K562 (cell line): ENCODE results near the gene CGNL1.

Experiments
- CHD2 ChIP-seq: IDR thresholded peaks from 2 replicates; pipeline ENCODE4 v1.6.1; 2011; ENCODE audit warnings: low read depth, low read length
- CTCF ChIP-seq, 3 experiments: IDR thresholded peaks in 2 of 3; conservative IDR thresholded peaks in 1 of 3; 2 replicates each; pipeline ENCODE4 v1.5.1; 2011 to 2012; ENCODE audit warnings: low read length in 3 of 3, mild to moderate bottlenecking in 3 of 3, control low read depth in 2 of 3, improper control_type of control experiment in 1 of 3, inconsistent platforms in 1 of 3, low read depth in 1 of 3, mixed read lengths in 1 of 3, moderate library complexity in 1 of 3; ENCODE audit not compliant: insufficient read depth in 2 of 3
- E2F8 ChIP-seq: fragments of 450-650 bp; IDR thresholded peaks from 2 replicates; pipeline ENCODE4 v1.7.1; 2018; ENCODE audit warnings: mild to moderate bottlenecking, low read depth; ENCODE audit not compliant: partially characterized antibody
- GABPA ChIP-seq: fragments of 200-800 bp; sonication (Bioruptor generic); conservative IDR thresholded peaks from 2 replicates; pipeline ENCODE4 v1.6.1; 2016; ENCODE audit warnings: low read depth, missing genetic modification characterization, missing compliant biosample characterization
- MAFK ChIP-seq: IDR thresholded peaks from 2 replicates; pipeline ENCODE4 v1.6.1; 2011; ENCODE audit warnings: low read length, improper control_type of control experiment
- MIER1 ChIP-seq: fragments of 450-650 bp; IDR thresholded peaks from 2 replicates; pipeline ENCODE4 v1.6.1; 2016; ENCODE audit warnings: antibody characterized with exemption, mild to moderate bottlenecking, low read depth
- NR1H2 ChIP-seq: sonication (generic); formaldehyde crosslinking; IDR thresholded peaks from 2 replicates; pipeline ENCODE4 v1.4.0; 2020; ENCODE audit warnings: mild to moderate bottlenecking, missing genetic modification reagents
- PCBP1 ChIP-seq: fragments of 200-400 bp; formaldehyde crosslinking; IDR thresholded peaks from 2 replicates; pipeline ENCODE4 v1.6.1; 2018; ENCODE audit warnings: mild to moderate bottlenecking, low read depth, low read length; ENCODE audit not compliant: poor library complexity, severe bottlenecking
- SMAD3 ChIP-seq: fragments of 450-650 bp; formaldehyde crosslinking; conservative IDR thresholded peaks from 2 replicates; pipeline ENCODE4 v1.4.0; 2020; ENCODE audit warnings: mild to moderate bottlenecking
- SMARCA5 ChIP-seq: fragments of 450-650 bp; IDR thresholded peaks from 2 replicates; pipeline ENCODE4 v1.6.1; 2016
- SMC3 ChIP-seq: conservative IDR thresholded peaks from 2 replicates; pipeline ENCODE4 v1.6.1; 2011; ENCODE audit warnings: low read depth, low read length, improper control_type of control experiment; ENCODE audit not compliant: insufficient read depth
- YY1 ChIP-seq, 3 experiments: IDR thresholded peaks; 2 replicates each; pipeline ENCODE4 v1.6.1; 2011; ENCODE audit warnings: low read length in 2 of 3, mild to moderate bottlenecking in 2 of 3, moderate library complexity in 2 of 3, borderline replicate concordance in 1 of 3, control low read depth in 1 of 3, low read depth in 1 of 3; ENCODE audit not compliant: insufficient read depth in 3 of 3, insufficient replicate concordance in 2 of 3, control insufficient read depth in 1 of 3, insufficient read length in 1 of 3; ENCODE audit errors: extremely low read depth in 1 of 3
- ZHX1 ChIP-seq: fragments of 150-350 bp; conservative IDR thresholded peaks from 2 replicates; pipeline ENCODE4 v1.6.1; 2014; ENCODE audit warnings: low read length
- ZNF717 ChIP-seq: fragments of 250-450 bp; sonication (Bioruptor Pico); IDR thresholded peaks from 2 replicates; pipeline ENCODE4 v1.5.0; 2021

GRCh38 chr15:57496946-57497869 is 120.9 kb downstream of the CGNL1 start:
- TF ChIP-seq SMARCA5 (no peak), CTCF (IDR thresholded peaks at IDR 0.05 in 2 of 3, conservative IDR thresholded peaks at IDR 0.05 in 1 of 3; ENCODE audit: insufficient read depth in 2 of 3, low read depth in 1 of 3, low read length in 3 of 3) (no peak), ZHX1 (no peak), NR1H2 (CRISPR knock-in tag) (no peak), YY1 (IDR thresholded peaks at IDR 0.05; ENCODE audit: borderline replicate concordance in 1 of 3, control insufficient read depth in 1 of 3, extremely low read depth in 1 of 3, insufficient read depth in 3 of 3, insufficient read length in 1 of 3, insufficient replicate concordance in 2 of 3, low read depth in 1 of 3, low read length in 2 of 3) (no peak), E2F8 (no peak), SMC3 (no peak), MIER1 (no peak), CHD2 (no peak), ZNF717 (no peak), PCBP1 (no peak), SMAD3 (CRISPR knock-in tag) (no peak), MAFK (no peak), GABPA (no peak)
